NCI-H748 (cell line): ENCODE measurements around the gene MYBPHL.

Experiments used
- DNase-seq: peaks from one replicate; lab custom pipeline; 2025; ENCODE audit not compliant: unreplicated experiment; lab: John Stamatoyannopoulos, UW

Gene MYBPHL, protein sequence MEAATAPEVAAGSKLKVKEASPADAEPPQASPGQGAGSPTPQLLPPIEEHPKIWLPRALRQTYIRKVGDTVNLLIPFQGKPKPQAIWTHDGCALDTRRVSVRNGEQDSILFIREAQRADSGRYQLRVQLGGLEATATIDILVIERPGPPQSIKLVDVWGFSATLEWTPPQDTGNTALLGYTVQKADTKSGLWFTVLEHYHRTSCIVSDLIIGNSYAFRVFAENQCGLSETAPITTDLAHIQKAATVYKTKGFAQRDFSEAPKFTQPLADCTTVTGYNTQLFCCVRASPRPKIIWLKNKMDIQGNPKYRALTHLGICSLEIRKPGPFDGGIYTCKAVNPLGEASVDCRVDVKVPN

DNA sequence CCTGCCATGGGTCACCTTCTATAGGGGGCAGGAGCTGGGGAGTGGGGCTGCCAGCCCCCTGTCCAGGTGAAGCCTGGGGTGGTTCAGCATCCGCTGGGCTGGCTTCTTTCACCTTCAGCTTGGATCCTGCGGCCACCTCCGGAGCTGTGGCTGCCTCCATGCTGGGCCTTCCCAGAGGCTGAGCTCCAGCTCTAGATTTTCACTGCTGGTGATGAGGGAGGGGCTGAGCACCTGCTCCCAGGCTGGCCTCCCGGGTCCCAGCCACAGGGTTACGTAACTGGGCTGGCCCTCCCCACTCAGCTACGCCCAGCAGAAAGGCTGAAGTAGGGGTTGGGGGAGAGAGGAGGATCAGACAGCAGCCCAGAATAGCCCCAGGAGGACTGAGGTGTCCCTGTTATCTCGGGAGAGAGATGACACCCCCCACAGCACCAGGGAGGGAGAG, at the start of gene MYBPHL:
TSS of gene MYBPHL (minus strand) at position 180 of the 442 bp plus-strand sequence. CDS start at position 160, 20 bp downstream.
- DNase-seq = no peak

DNA sequence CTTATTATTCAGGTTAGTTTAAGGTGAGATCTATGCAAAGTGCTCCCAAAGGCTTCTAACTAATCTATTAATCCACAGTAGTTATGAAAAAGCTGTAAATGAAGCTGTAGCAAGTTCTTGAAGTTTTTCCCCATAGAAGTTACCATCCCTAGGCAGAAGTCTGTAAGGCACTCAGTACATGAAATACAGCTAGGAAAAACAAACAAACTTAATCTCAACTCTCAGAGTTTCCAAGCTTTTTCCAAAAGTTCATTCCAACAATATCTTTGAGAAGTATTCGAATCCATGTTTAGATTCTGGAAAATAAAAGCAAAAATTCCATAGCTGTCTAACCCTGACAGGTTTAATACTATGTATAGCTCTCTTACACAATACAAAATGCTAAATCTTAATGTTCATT, 49.7 kb upstream of the MYBPHL start:
- no peak for DNase-seq

DNA sequence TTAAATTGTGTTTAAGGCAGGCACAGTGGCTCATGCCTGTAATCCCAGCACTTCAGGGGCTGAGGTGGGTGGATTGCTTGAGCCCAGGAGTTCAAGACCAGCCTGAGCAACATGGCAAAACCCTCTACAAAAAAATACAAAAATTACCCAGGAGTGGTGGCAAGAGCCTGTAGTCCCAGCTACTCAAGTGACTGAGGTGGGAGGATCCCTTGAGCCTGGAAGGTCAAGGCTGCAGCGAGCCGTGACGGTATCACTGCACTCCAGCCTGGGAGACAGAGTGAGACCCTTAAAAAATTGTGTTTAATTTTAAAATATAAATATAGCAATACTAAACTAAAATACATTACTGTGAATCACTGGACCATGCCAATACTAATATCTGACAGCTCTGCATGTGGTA, 48.1 kb upstream of the MYBPHL start:
- DNase-seq = no peak

DNA sequence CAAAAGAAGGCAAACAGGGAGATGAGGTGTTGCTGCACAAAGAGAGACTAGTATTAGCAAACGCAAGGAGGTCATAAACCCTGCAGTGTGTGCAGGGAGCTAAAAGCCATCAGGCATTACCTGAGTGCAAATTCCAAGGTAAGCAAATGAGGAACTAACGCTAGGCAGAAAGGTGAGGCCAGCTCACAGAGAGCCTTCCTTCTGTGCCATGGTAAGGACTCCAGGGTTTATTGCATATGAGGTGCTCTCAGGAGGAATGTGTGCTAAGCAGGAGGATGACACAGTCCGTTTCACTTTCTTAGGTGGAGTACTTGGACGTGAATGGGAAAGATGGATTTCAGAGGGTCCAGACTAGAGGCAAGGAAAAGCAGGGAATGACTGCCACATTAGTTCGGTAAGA, 44.6 kb upstream of the MYBPHL start:
- no peak for DNase-seq

DNA sequence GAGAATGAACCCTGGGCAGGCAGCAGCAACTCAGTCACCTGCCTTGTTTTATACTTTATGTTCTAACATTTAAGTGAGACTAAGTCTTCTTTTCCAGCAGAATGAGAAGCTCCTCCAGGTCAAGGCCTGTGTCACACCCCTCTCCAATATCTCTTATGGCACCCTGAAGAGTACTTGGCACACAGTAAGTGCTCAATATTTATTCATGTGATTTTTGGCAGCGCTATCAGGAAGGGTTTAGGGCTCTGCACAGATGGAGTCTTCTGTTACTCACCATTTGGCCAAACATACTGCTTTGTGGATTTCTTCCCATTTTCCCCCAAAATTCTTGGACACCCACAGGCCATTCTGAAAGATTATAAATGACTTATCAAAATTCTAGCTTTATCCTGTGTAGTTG, 43.8 kb upstream of the MYBPHL start:
- DNase-seq = no peak

DNA sequence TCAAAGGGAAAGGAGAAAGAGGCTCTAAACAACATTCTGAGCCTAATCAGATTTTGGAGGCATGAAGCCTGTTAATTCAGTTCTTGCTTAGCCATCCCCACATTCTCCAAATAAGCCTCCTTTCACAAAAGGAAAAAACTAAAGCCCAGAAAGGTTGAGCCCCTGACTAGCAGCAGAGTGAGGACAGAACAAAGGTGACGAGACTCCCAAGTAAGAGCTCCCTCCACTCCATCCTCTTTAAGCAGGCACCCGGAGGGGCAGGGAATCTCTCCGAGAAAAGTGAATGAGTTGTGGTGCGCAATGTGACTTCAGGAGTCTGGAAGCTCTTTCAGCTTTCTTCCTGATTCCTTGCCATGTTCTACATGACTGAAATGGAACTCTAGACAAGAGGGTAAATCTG, 43.4 kb upstream of the MYBPHL start:
- DNase-seq = no peak

DNA sequence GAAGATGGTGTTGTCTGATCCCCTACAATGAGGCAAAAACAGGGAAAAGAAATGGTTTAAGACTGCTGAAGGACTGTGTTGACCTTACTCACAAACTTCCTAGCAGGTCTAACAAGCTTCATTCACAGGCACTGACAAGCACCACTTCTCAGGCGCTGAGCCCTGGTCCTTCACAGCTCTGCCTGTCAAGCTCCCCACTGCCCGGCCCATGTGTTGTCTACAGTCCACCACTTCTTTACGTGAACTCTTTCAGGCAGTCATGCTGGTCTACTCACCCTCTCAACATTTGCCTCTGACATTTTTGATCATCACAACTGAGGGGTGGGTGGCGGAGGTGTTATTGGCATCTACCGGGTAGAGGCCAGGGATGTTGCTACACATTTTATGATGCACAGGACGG, 40.7 kb upstream of the MYBPHL start:
- DNase-seq = no peak

DNA sequence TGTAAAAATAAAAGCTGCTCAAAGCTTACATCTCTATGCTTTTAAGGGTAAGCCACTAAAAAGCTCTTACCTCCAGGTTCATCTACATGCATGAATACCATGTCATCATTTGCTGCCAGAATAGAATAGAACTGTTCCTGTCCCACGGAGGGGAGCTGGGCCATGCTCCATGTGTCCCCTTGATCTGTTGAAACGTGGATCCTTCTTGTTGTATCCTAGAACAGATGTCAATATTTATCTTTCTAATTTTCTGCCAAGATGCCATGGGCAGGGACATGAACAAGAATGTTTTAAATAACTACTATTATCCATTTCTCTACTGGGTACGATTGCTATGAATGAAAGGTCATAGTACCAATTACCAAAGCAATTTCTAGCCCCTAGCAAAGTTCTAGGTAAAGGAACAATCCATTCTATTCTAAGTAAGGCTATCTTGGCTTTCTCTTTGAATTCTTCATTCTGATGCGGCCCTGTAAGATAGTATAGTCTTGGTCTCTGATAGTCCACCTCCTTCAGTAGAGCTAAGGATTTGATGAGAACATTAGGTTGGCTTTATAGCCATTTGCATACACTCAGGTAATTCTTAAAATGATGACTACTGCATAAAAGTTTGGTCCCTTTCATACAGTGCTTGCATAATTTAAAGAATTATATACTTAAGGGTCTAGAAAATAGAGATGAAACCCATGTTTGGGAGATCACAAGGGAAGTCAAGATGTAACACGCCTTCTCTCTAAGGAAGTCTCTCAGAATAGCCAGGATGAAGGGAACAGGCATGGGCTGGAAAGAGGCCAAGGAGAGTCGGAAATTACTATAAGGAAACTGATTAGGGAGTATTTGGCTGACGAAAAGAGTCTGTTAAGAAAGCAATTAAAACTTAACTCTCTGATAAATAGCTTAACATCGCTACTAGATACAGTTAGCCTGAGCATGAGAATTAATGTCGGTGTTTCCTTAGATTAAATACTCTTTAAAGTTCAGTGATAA, 35.4 kb upstream of the MYBPHL start:
- DNase-seq = no peak

DNA sequence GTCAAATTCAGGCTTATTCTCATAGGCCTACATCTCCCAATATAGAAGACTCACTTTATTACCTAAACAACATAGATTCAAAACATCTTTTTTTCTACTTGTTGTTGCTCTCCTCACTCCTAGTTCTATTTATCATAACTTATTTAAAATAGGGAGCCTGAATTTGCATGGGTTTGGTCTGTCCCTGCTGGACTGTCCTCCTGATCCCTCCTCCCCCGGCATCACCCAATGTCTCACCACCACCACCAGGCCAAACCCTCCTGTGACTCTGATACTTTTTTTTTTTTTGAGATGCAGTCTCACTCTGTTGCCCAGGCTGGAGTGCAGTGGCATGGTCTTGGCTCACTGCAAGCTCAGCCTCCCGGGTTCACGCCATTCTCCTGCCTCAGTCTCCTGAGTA, 31.8 kb upstream of the MYBPHL start:
- no peak for DNase-seq

DNA sequence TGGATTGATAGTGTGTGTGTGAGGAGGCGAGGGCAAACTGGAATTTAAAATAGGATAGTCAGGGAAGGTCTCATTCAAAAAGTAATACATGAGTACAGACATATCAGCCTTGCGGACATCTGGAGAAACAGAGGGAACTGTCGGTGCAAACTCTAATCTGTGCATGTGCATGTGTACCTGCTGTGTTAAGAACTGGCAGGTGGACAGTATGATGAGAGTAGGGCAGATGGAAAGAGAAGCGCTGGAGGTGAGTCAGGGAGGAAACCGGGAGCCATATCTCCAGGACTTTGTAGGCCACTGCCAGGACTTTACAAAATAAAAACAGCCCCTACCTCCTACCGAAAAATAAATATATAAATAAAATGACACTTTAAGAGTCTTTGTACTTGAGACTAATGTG, 31.3 kb upstream of the MYBPHL start:
- DNase-seq = no peak

DNA sequence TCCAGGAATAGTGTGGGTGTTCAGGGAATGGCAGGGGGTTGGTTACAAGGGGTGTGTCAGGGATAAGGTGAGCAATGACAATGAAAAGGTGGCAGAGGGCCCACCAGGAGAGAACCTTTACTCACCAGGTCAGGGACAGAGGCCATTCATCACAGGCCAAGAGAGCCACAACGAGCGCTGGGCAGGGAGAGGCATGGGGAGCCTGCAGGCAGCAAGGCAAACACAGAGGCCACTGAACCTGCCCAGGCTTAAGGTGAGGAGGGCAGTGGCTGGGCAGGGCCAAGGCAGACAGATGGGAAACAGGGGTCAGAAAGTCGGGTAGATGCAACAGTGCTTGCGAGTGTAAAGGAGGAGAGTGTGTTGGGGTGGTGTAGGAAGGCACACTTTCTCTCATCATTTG, 28.3 kb upstream of the MYBPHL start:
- no peak for DNase-seq

DNA sequence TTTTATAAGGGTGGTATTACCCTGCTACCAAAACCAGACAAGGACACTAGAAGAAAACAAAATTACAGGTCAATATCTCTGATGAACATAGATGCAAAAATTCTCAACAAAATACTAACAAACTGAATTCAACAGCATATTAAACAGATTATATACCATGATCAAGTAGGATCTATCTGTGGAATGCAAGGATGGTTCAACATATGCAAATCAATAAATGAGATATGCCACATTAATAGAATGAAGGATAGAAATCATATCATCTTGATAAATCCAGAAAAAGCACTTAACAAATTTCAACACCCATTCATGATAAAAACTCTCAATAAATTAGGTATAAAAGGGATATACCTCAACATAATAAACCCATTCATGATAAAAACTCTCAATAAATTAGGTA, 24.3 kb upstream of the MYBPHL start:
- peak; percentile 11 for DNase-seq

DNA sequence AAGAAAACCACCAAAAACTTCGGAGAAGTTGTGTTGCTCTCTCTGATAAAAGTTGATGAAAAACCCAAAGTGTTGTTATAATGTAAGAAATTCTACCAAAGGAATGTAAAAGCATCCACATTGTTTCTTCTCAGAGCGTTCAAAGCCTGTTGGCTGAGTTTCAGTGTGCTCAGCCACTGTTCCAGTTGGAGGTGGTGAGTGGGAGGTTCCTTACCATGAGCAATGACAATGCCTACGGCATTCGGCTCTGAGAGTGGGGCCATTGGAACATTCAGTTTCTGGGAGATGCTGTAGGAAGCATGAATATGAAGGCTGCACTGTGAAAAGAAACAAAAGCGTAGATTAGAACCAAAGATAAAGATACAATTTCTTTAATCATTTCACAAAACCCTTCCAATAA, 20.5 kb upstream of the MYBPHL start:
- no peak for DNase-seq

DNA sequence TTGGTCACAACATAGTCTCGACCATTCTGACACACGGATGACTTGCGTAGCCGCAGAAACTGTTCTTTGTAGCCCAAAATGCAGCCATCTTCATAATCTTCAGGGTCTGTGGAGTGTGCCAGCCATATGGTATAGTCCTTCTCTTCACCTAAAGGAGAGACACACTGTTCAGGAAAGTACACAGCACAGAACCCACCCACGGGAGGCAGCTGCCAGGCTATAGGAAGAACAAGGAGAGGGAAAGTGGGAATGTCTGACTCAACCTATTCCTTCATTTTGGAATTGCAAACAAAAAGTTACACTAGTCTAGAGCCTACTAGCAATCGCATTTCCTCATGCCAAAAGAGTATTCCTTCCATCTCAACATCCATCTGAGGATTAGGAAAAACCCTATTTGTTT, 16.2 kb upstream of the MYBPHL start:
- DNase-seq = no peak

DNA sequence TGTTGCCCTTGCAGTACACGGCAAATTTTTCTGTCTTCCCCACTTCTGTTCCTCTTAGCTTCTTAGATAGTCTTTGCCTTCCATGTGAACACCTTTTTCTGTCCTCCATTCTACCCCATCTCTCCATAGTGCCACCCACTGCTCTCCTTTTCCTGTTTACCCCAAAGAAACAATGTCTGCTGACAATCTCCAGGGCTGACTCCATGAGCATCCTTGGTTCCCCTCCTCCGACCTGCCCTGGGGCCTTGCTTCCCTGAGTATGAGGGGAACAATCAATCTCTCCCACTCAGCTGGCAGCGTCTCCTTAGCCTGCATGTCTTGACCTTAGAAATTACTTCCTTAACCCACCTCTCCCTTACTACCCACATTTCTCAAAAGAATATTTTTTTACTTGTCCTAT, 12.3 kb upstream of the MYBPHL start:
- no peak for DNase-seq

DNA sequence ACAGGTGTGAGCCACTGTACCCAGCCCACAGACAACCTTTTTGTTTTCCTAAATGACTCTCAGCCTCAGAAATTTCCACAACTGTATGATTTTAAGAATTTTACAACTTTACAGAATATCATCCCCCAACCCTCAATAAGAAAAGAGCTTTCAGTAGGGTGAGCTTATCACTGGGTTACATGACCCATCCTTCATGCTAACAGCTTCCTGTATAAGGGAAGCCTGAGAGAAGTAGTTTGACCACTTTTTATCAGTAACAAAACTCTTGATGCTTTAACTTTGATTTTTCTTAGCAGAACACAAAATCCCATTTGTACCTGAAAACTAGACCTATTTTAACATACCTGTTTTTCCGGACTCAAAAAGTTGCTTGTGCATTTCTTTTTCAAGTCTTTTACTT, 9.7 kb upstream of the MYBPHL start:
- no peak for DNase-seq

DNA sequence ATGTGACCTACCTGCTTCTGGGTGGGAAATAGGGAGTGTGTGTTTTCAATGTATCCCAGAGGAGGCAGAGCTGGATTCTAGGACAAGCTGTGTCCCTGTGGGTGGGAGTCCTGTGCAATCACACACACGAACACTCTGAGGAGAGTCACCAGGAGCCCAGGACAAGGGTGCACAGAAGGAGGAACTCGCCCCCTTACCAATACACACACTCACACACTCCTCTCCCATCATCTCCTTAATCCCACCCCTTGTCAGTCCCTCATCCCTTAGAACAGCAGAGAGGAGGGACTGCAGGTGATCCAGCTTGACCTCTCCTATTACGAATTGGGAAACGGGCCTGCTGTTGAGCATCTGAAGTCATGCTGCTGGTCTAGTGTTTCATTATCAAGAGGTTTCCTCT, 8.5 kb upstream of the MYBPHL start:
- DNase-seq = no peak

DNA sequence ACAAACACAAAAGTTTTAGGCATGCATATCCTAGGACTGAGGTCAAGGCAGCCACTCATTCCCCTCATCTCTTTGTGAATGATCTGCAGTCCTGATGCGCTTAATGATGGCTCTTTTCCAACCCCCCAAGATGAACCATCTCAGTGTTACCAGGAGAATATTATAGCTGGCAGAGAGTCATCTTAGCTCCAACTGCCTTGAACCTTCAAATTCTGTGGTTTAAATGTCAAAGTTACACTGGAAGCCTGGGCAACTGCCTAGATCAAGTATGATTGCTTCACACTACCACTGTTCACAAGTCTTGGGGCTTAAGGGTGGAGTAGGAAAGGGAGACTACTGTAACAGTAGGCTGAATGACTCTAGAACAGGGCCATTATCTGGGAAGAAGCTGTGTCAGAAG, 8.0 kb upstream of the MYBPHL start:
- DNase-seq = no peak

DNA sequence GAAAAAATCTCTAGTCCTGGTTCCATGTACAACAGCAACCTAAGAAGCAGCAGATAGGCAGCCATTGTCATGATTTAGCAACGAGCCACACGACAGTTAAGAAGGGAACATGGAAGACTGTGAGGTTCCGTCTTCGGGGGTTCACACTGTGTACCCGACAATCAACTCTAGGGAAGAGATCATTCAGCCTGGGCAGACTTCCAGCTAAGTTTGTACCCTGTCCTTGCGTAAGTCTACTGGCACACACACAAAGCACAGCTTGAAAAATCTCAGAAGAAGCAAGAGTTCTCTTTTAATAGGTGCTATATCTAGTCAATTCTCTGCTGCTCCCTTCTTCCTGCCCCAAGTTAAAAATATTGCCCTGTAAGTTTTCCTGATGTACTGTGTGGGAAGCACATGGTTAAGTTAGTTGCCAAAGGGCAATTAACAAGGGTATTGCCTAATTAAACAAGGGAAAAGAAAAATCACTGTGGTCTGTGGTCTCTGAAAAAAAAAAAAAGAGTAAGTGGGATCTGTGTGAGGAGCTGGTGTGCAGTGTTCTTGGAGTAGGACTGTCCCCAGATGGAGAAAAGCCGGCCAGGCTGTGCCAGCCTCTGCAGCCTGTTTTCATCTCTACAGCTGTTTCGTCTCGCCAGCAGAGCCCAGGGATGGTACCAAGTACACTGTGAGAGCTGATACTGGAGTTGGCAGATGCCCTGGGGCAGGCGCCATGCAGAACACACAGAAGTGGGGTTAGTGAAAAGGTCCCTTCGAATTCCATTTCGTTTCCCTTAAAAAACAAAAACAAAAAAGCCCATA, 6.4 kb upstream of the MYBPHL start:
- DNase-seq = no peak

DNA sequence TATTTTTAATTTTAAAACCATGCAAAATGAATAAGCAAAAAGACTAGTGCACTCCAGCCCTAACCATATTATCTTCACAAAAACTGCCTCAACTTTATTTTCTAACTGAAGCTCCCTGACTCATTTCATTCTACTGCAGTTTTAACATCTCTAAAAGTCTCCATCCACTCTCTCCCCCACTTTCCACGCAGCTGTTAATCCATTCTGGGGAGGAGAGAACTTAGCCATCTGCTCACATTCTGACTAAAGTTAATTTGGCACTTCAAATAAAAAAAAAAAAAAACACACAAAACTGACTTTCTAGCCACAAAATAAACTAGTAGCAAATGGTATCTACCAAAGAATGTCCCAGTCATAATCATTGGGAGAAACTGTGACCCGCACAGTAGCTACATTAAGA, 5.4 kb upstream of the MYBPHL start:
- no peak for DNase-seq

DNA sequence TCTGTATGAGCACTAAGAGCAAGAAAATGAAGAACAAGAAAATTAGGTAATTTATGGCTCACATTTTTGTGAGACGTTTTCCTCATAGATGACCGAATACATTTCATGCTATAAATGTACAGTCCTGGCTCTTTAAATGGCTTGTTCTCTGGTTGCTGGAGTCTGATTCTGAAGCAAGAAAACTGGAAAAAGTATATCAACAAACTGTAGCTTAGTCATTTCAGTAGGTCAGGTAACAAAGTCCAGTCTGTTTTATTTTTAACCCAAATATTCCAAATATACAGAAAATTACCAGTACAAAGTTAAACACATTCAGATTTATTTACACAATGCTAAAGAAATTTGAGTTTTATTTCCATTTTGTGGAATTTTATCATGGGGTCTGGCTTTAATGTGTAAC, 2.5 kb upstream of the MYBPHL start:
- no peak for DNase-seq
